VCaP (cell line): Measurements from ENCODE around the gene DSP.

ENCODE experiments used
- H3K27ac ChIP-seq: fragments of 450-650 bp; 2 replicates; pipeline ENCODE4 v1.5.1; 2017
- TF ChIP-seq, protein P1 (sequence below): fragments of 450-650 bp; conservative IDR thresholded peaks from 2 replicates; pipeline ENCODE4 v1.5.1; 2017; ENCODE audit warnings: mild to moderate bottlenecking, moderate library complexity

DSP gene

DNA sequence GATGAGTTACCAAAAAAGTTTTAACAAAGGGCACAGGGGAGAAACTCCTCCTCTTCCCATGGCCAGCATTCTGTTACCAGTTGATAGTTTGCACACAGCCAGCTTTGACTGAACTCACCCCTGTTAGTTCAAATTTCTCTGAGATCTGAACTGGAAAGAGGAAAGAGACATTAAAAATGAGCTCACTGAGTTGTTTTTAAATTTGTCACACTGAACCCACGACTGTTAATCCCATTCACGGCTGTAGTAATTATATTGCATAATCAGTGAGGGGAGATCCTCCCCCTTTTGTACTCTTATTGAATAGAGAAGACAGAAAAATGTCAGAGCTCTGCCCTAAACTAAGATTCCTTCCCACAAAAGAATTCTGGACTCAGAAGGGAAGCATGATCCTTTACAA, 17.5 kb upstream of the DSP start:
- no peak overlapping the region for H3K27ac ChIP-seq
- TF ChIP-seq, protein P1, sequence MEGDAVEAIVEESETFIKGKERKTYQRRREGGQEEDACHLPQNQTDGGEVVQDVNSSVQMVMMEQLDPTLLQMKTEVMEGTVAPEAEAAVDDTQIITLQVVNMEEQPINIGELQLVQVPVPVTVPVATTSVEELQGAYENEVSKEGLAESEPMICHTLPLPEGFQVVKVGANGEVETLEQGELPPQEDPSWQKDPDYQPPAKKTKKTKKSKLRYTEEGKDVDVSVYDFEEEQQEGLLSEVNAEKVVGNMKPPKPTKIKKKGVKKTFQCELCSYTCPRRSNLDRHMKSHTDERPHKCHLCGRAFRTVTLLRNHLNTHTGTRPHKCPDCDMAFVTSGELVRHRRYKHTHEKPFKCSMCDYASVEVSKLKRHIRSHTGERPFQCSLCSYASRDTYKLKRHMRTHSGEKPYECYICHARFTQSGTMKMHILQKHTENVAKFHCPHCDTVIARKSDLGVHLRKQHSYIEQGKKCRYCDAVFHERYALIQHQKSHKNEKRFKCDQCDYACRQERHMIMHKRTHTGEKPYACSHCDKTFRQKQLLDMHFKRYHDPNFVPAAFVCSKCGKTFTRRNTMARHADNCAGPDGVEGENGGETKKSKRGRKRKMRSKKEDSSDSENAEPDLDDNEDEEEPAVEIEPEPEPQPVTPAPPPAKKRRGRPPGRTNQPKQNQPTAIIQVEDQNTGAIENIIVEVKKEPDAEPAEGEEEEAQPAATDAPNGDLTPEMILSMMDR = no peak

DNA sequence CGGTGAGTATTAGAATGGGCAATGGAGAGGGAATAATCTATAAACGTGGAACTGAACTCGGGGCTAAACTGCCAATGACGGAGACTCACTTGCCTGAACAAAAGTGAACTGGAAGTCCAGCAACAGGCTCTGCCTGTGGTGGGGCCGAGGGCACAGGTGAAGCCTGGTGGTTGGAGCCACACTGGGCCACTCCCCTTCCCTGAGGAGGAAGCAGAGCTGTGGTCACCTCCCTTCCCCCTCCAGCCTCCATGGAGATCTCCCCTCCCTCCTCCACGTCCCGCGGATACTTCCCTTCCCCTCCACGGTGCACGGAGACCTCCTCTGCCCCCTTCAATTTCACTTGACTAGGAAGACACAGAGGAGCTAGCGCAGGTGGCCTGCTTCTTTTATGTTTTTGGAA, 14.7 kb upstream of the DSP start:
- TF ChIP-seq, protein P1 = no peak
- no peak overlapping the region for H3K27ac ChIP-seq

DNA sequence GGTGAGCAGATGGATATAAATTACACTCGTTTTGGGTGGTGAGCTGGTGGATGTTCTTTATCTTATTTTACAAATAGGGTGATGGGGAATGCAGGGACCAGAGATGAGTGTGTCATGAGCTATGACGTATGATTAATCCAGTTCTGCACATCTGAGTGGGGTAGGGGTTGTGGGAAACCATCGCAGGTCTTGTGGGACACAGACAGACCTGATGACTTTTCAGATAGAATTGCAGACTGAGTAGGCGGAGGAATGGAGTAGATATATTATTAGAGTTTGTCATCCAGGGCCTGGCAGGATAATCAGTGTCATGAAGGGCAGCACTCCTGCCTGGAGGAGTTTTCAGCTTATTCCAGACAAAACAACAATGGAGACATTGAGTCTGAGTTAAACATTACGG, 12.9 kb upstream of the DSP start:
- H3K27ac ChIP-seq = no peak overlapping the region
- TF ChIP-seq, protein P1 = no peak

DNA sequence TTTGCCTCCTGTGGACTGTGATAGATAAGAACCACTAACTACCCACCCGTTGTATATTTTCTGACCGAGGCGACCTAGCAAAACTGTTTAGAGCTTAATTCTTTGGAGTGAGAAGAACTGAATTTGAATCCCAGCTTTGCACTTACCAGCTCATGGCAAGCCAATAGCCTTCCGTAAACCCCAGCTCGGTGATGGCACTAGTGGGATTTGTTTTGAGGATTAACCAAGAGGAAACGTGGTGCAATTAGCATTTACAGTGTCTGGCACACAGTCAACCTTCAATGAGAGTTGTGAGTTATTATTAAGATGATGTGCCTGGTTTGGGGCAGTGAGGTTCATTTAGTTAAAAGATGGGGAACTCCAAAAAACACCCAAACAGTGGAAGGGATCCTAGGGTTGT, 12.3 kb upstream of the DSP start:
- TF ChIP-seq, protein P1 = no peak

DNA sequence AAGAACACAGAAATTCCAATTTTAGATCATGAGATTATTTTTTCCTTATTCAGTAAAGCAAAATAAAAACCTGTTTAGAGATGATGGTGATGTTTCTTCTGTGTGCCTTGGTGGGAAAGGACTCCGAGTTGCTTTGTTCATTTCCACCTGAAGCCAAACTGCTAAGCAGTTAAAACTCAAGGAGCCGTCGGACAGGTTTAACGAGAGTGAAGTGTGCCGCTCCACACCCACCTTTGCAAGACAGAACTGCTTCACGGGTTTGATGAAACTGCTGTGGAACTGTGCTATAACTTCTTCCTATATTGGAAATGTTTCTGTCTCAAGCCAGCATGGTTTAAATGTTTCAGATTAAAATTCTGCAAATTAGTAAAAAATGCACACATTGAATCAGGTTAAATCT, 9.2 kb upstream of the DSP start:
- peak overlapping the region; percentile 22; the same call in 1 of the 2 replicates for H3K27ac ChIP-seq
- TF ChIP-seq, protein P1 = no peak

More for the DNA sequence above, 12.3 kb upstream of the DSP start:
- no peak overlapping the region for H3K27ac ChIP-seq

DNA sequence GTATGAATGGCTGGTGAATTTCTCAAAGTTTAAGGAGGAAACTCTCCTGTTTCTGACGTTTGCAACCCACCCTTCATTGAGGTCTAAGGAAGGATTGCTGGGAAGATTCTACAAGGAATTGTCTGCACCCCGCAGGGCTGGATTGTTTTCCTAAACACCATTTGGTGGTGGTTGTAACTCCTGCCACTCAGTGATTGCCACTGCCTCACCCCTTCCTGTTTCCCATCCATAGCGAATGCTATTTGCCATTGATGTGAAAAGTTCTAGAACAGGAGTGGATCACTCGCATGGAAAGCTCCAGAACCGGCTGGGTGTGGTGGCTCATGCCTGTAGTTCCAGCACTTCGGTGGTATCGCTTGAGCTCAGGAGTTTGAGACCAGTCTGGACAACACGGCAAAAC, 8.7 kb upstream of the DSP start:
- TF ChIP-seq, protein P1 = no peak
- peak overlapping the region; percentile 14; the same call in 1 of the 2 replicates for H3K27ac ChIP-seq

DNA sequence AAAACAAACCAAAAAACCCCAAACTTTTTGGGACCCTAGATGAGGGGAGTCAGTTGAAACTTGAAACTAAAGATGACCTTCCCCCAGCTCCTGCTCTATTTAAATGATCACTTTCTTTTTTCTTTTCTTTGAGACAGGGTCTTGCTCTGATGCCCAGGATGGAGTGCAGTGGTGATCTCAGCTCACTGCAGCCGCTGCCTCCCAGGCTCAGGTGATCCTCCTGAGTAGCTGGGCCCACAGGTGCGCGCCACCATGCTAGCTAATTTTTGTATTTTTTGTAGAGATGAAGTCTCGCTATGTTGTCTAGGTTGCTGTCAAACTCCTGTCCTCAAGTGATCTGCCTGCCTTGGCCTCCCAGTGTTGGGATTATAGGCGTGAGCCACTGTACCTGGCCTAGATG, 7.3 kb upstream of the DSP start:
- TF ChIP-seq, protein P1 = no peak
- H3K27ac ChIP-seq = no peak overlapping the region

DNA sequence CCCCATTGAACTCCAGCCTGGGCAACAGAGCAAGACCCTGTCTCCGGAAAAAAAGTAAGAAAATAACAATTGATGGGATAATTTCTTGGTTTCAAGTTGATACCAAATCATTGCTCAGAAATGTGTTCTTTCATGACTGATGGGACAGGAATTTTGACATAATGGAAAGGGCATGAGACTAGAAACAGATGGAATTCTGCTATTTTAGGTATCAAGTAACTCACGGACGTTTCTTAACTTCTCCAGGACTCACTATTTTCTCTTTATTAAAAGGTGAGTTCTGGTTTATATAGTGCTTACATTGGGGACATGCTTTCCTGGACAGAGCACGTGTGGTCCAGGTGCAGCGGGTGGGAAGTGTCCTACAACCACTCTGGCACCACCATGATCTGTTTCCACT, 6.0 kb upstream of the DSP start:
- no peak overlapping the region for H3K27ac ChIP-seq
- TF ChIP-seq, protein P1 = no peak
